ENCODE data around the gene KCNJ12.

Gene KCNJ12

DNA sequence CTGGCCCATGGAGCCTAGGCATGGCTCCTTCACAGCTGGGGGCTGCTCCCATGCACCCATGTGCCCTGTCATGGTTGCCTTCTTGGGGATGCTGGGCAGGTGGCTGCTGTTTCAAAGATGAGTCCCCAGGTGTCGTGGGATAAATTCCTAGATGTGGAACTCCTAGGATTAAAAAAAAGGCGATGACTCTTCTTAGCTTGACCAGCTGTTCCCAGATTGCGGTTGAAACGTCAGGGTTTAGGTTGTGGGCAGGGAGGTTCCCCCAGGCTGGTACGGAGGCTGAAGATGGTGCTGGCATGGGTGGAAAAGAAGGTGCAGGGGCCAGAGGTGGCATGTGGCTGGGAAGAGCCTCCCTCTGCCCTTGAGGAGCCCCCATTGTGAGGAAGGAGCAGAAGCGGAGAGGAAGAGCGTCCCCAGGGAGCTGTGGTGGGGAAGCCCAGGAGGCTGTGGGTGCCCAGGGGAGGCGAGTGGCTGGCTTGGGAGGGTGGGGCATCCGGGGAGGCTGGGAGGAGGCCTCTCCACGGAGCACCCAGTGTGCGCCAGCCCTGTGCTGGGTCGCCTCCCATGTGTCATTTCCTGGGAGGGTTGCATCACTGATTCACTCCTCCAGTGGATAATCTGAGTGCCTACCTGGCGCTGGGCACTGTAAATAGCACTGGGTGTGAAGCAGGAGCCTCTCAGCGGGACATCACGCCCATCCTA lies 7.5 kb upstream of the KCNJ12 start:
- DNase-seq, result no peak

DNA sequence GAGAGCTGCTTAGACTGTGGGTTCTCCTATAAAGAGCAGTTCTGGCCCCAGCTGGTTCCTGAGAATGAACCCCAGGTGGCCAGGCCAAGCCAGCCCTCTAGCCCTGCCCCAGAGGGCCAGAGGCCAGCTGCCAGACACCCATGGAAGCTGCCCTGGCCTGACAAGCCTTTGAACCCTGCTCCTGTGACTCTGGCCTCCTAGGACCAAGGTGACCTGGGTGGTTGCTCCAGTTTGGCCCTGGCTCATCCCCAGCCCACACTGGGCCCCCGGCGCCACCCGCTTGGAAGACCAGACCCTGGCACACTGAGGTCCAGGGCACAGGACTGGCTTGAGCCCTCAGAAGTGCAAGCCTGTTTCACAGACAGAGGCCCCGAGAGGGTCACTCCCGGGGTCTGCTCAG lies 6.8 kb upstream of the KCNJ12 start:
- no peak for DNase-seq

DNA sequence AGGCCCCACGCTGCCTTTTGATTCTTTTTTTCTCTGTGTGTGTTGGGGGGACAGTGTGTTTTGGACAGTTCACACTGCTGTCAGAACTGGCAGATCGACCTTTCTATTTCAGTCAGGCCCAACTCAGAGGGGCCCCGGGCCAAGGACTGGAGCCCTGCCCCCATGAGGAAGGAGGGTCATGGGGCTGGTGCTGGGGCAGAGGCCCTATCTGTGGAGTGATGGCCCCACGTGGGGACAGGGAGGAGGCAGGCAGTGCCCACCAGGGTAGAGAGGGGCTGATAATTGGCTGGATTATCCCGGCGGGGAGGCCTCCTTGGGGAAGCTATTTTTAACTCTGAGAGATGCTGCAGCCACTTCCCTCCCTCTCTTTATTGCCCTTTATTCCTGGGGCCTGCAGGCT lies 5.7 kb upstream of the KCNJ12 start:
- no peak for DNase-seq

DNA sequence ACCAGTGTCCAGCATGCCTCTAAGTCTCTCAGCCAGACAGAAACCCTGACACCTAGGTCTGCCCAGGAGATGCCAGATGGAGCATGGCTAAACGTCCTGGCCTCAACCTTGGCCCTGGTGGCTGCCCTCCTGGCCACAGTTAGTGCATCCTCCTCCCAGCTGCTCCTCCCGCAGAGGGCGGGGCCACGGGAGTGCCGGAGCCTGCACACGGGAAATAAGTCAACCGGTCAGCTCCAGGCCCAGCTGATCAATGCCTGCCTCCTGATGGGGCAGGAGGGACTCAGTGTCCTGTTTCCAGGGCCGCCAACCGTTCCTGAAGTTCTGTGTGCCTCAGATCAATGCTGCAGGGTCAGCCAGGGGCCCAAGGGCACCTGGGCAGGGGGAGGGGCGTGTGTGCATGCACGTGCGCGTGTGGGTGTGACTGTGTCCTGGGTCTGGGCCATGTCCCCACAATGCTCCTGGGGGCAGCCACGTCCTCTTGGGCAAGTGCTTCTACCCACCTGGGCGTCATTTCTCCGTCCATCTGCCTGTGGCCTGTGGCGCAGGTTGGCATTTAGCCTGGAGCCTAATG lies 4.6 kb upstream of the KCNJ12 start:
- no peak for DNase-seq

DNA sequence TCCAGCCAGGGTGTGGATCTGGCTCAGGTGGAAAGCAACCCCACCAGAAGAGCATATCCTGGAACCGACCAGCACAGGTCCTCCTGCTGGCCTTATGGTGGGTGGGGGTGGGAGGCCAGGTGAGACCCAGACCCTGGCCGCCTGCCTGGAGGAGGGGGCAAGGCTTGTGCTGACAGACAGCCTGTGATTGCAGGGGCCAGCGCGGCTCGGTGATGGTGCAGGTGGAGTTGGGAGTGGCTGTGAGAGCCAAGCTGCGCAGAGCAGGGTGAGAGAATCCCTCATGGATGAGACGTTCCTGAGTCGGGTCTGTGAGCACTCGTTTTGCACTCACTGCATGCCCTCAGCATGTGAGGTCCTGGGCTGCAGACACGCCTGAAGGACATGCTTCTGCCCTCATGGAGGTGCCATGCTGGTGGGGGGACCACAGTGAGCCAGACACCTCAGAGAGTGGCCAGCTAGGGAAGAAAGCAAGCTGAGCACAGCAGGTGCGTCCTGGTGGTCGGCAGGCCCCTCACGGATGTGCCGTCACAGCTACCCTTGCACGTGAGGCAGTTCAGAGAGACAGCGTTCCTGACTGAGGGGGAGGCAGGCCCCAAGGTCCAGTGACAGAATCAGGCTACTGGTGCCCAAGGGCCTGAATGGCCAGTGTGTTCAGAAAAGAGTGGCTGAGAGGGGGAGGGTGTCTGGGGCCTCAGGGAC lies 3.8 kb upstream of the KCNJ12 start:
- DNase-seq, result no peak

DNA sequence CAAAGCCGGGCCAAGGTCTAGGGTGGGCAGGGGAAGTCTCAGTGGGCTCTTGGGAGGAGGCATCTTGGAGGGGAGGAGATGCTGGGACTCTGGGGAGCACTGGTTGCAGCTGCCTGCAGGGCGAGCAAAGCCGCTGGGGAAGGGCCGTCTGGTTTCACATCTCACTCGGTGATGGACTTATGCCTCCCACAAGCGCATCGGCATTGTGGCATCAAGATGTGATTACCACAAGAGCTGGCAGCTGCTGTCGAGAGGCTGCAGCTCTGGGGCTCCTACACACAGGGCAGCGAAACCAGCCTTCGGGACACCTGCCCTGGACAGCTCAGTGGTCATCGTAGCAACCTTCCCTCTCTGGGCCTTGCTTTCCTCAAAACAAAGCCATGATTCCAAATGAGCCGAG lies 3.1 kb upstream of the KCNJ12 start:
- no peak for DNase-seq

DNA sequence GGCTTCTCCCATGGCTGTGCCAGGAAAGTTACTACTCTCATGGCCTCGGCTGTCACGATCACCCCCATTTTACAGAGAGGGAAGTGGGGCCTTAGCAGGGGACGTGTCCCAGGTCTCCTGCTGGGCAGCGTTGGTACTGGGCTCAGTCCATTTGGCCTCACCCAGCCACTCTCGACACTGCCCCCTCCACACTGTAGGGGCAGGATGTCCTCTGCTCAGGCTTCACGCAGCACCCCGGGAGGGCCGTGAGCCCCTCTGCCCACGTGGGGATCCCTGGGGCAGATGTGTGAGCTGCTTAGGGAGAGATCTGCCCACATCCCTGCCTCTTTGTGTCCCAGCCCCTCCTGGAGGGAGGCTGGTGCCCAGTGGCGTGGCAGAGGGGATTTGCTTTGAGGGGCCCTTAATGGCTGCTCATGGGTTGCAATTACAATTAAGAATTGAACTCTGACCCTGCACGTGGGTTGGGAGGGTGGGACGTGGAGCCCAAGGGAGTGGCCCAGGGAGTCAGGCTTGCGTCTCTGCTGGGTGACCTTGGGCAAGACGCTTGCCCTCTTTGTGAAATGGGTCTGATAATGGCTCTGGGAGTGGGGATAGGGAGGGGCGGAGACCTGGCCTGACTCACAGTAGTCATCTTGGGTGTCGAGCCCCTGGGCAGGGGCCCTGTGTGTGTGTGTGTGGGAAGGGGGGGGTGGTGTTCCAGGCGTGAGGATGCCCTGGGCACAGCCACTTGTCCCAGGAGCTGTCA lies 2.3 kb upstream of the KCNJ12 start:
- no peak for DNase-seq

DNA sequence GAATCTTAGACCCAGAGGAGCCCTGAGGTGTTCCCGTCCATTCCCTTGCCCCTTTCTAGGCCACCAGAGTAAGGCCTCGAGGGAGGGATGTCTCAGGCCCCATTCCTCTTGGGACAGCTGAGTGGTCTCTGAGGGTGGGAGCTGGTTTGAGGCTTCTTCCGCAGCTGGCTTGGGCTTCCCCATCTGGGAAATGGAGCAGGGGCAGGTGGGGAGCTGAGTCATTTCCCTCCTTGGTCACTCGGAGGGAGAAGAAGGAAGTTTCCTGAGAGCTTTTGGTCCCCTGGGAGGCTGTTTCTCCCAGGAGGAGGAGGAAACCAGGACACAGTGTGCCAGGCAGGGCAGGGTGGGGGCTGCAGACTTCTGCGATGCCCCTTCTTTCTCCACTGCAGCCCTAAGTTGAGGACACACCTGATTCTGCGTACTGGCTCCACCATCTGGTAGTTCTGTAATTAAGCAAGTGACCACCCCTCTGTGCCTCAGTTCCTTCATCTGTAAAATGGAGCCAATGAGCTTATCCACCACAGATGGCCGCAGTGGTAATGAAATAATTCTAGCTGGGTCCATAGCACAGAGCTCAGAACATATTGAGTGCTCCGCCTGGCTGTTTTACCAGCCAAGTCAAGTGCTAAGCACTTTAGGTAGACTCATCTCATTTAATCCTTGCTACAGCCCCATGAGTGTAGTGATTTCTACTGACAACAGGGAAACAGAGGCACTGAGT lies 1.6 kb upstream of the KCNJ12 start:
- DNase-seq, result no peak

DNA sequence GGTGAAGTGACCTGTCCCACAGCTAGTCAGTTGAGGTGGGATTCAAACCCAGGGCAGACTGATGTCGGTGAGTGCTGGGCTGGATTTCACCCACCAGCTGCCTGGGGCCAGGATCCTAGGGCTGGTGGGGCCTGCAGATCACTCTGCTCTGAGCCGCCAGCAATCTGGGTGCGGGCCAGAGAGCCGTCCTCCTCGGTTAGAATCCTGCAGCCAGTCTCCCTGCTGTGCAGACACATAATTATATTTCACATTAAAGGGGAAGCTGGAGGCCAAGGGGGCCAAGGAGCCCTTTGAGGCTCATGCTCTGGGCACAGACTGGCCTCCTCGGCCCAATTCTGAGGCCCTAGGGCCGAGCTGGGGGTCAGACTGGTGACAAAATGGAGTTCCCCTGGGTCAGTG lies 996 bp upstream of the KCNJ12 start:
- no peak for DNase-seq

DNA sequence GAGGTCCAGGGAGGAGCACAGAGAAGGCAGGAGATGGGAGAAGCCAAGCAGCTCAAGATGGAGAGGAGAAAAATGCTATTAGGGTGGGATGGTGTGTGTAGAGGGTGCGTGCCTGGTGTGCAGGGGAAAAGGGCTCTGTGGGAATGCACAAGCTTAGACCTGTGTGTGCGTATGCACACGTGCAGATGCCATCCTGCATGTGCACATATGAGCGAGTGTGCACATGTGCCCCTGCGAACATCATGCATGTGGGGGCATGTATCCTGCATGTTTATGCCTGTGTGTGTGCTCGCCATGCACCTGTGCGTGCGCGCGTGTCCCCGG lies 438 bp upstream of the KCNJ12 start:
- DNase-seq, result no peak

DNA sequence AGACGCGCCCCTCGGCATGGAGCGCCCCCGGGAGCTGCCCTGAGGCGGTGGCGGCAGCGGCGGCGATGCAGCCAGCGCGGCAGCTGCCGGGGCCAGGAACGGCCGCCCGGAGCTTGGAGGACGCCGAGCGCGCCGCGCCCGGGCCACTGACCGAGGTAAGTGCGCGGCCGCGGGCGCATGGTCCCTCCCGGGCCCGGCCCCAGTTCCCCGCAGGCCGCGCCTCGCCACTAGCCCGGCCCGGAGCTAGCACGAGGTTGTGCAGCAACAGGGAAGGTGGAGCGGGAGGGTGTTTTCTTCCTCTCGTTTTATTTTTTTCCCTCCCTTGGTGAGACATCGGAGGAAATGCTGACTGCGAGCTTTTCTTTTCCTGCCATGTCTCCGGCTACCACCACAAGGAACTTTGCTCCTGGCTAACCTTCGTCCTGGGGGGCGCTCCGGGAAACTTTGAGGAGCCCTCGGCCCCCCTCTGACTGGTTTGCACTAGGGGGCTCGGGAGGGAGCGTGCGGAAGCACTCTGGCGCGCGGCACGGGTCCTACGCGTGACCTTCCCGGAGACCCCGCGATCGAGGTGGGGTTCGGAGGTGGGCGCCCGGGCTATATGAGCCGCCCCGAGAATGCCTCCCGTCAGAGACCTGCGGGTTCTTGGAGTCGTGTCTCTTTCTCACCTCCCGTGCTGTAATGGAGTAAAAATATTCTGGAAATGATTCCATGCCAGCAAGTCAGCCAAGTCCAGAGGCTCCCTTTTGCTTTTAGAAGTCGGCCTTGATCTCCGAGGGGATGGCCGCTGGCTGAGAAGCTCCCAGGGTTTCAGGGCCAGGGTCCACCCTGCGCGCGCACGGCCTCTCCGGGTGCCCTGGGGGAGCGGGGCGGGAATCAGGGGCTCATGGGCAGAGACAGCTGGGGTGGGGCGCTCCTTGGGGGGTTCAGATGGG lies 868 bp downstream of the KCNJ12 start:
- no peak for DNase-seq

DNA sequence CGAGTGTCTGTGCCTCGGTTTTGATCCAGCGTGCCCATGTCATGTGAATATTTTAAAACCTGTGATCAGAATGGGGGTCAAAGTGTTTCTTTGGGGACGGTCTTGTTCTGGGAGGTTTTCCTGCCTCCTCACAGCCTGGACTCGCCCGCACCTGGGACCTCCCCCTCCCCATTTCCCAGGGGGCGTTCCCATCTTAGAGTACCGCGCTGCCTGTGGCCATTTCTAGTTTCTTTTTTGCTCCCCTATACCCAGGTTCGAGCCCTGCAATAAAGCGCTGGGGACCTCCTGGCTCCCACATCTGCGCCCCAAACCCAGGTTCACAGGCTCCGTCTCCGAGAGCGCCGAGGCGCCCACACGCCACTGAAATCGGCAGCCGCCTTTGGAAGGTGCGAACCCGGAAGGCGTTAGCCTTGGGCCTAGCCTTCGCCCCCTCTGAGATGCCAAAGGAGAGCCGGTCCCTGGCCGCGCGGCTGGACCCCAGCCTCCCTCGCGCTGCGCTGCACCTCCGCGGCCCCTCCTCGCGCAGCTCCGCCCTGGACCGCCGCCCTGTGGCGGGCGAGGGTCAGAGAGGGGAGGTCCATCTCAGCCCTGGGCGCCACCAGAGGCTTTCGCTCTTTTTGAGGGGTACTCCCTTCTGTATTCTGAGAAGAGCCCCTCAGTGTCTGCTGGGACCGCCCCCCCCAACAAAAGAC lies 1.7 kb downstream of the KCNJ12 start:
- DNase-seq, result no peak

DNA sequence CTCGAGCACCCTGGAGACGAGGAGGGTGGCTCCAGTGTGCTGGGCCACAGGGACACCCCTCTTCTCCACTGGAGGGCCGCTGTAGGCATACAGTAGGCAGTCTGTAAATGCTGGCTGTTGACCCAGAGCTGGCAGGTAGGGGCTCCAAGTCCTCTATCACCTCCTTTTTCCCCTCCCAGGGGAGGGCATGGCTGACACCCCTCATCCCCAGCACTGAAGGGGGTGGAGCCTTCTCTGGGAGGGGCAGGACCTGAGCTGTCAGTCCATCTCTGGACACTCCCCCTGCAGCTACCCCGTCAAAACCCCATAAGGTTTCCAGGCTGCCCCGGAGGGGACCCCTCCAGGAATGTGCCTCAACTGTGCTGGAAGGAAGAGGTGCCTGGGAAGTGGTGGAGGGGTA lies 2.4 kb downstream of the KCNJ12 start:
- DNase-seq, result no peak

DNA sequence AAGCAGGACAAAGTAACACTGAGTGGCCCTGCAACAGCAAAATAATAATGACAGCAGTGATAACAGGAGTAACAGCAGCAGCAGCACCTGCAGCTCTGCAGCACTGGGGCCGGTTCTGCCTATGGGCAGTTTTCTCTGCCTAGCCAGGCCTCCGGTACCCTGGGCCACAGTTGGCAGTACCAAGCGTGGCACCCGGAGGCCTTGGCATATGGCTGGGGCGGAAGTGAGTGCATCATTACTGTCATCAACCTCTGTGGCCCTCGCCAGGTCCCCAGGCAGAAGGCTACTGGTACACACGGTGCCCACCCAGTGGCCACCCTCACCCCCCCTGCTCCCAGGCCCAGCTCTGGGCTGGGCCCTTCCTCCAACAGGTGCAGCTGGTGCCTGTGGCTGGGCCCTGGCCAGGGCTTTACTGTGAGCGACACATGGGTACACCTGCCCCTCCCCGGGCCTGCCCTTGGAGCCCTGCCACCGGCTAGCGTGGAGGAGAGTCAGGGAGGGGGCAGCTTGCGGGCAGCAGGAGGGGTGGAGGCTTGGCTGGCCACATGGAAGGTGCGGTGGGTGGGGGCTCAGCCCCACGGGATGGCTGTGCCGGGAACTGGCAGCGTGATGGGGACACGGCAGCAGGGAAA lies 3.0 kb downstream of the KCNJ12 start:
- DNase-seq, result no peak

DNA sequence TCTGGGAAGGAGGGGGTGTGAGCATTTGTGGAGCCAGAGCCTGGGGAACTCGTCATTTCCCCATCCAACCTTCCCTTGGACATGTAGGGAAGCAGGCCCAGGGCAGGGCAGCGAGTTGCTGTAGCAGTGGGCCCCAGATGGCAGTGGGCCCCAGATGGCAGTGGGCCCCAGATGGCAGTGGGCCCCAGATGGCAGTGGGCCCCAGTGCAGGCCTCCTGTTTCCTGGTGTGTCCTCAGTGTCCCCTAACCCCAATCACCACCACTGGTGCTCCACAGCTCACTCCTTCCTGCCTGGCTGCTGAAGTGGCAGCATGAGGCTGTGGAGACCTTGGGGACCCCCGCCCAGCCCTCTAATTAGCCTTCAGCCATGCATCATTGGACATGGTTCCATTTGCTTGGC lies 4.5 kb downstream of the KCNJ12 start:
- no peak for DNase-seq

DNA sequence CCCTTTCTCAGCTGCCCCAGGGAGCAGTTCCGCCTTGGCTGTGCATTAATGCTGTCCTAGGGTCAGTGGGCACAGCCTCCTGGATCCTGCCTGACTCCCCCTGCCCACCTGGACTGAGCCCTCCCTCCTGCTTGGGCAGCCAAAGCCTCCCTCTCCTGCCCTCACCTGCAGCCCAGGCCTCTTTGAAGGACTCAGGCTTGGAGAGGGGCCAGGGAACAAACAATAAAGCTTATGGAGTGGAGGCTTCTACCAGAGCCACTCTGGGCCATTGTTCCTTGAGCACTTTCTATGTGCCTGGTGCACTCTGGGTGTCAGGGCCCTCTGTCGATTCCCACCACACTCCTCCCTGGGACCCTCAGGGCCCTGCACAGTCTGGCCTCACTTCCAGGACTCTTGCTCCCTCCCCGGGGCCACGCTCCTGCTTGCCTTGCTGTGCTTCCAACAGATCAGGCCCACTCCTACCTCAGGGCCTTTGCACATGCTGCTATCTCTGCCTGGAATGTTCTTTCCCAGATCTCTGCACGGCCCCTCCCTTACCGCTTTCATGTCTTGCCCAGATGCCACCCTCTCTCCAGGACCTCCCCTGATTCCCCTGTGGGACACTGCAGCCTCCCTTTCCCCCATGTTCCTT lies 5.0 kb downstream of the KCNJ12 start:
- DNase-seq, result no peak

DNA sequence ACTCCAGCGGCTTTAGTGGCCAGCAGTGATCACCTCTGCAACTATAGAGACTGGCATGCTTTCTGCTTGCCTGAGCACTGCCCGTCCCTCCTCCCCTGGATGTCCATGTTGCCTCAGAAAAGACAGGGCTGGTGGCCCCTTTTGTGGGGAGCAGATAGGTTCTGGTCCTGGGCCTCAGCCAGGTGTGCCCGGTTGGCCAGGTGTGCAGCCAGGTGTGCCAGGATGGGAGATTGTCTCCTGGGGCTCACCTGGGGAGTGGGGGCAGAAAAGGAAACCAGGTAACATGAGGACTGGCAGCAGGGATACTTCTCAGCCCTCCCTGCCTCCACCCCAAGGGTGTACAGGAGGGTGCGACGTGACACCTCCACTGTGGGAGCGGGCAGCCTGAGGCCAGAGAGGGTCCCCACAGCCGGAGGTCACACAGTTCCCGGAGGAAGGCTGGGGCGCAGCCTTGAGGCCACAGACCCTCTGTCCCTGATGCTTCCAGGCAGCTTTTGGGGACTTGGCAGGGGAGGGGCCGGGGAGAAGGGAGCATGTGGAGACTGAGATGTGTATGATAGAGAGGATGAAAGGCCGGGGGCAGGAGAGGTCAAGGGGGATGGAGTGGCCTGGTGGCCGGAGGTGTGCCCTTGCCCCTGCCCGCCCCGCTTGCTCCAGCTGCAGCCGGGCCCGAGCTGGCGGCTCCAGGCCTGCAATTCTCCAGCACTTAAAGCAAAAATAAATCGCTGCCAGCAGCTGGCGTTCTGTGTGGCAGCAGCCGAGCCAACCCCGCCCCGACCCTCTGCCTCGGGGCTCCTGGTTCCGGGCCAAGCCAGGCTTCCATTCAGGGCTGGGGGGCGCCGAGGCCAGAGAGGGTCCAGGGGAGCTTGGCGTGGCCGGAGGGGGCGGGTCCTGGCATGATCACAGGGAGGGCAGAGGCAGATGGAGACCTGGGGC lies 6.7 kb downstream of the KCNJ12 start:
- DNase-seq, result no peak

DNA sequence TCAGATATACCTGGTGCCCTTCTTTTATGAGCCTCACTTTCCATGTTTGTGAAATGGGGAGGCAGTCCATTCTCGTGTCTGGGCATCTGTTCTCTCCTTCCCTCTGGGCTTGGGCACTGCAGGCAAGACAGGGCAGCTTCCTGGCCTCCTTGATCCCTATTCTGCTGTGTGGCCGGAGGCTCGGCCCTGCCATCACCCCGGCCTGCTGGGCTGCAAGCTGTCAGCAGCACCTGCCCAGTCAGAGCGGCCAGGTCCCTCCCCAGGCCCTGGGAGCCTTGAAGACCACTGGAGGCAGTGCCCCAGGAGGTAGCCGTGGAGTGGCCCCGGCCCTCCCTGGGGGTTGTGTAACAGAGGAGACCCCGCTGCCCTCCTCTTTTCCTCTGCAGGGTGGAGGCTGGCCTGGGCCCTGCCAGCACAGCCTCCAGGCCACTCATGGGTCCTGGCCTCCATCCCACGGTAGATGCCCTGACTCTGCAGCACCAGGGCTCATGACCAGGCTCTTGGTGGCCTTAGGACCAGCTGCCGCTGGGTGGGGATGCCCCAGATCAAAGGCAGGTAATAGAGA lies 9.2 kb downstream of the KCNJ12 start:
- no peak for DNase-seq

DNA sequence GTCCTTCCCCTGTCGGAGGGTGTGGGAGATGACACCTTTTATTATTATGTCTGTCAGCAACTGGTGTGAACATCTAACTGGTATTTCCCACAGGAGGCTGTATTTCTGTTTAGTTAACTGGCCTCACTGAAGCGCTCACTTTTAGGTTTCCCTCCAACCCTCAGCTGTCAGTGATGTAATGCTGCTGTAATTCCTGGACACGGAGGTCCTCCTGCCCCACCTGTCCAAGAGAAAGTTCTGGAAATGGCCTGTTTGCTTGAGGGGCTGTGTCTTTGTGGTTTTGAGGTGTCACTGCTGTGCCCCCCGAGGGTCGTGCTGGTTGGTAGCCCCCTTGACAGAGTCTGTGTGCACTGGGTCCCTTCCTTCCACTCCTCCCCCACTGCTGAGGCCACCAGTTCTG lies 11.5 kb downstream of the KCNJ12 start:
- no peak for DNase-seq
